Bronchial epithelial cell (primary cell): ENCODE data around the gene P4HA1. TPM values are rescaled to one million over a fixed set of nuclear protein-coding genes. Genes with fewer than 3 reads are reported as not detected.

Experiments used
- DNase-seq: peaks from one replicate; pipeline ENCODE4 v3.0.0-alpha.2; 2010; ENCODE audit warnings: low read depth
- FAIRE-seq: peaks from 2 replicates; lab custom pipeline; 2011; peaks lifted over from hg19 to GRCh38; lab: Jason Lieb, UNC
- H3K27me3 ChIP-seq: 2 replicates; pipeline ENCODE4 v1.5.1; 2011; ENCODE audit warnings: low read length; ENCODE audit not compliant: control insufficient read depth, insufficient read depth
- H3K36me3 ChIP-seq: 2 replicates; pipeline ENCODE4 v1.5.1; 2011; ENCODE audit warnings: low read length; ENCODE audit not compliant: control insufficient read depth, insufficient read depth
- H3K4me3 ChIP-seq: 2 replicates; pipeline ENCODE4 v1.5.1; 2011; ENCODE audit warnings: mild to moderate bottlenecking, low read depth, low read length, control low read depth
- total RNA-seq: library from RNA; depleted of rRNA; stranded (reverse); fragments of >200 nt; gene quantifications from 2 replicates; pipeline ENCODE4 v1.2.1, GENCODE V29; 2014
- TF ChIP-seq, protein P1 (sequence below): IDR thresholded peaks from 2 replicates; pipeline ENCODE4 v1.5.1; 2011; ENCODE audit warnings: mild to moderate bottlenecking, moderate library complexity, low read length, control low read depth, inconsistent platforms; ENCODE audit not compliant: insufficient read depth, severe bottlenecking

Gene P4HA1
- total RNA-seq, 1 donor from 2014 or later: 173 TPM

DNA sequence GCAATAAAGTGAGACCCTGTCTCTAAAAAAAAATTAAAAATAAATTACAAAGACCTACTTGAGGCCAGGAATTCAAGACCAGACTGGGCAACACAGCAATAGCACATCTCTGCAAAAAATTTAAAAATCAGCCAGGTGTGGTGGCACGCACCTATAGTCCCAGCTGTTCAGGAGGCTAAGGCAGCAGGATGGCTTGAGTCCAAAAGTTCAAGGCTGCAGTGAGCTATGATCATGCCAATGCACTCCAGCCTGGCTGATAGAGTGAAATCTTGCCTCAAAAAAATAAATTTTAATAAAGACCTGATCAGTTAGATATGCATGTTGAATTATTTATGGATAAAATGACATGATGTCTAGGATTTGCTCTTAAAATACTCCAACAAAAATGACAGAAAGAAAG lies 34.9 kb downstream of the P4HA1 start:
- Histone ChIP-seq H3K27me3 (no peaks in the 10 kb centered on the region), H3K36me3 (peaks cover 1% of the 10 kb centered on the region), H3K4me3 (no peak overlapping the region)
- FAIRE-seq: no peak
- DNase-seq: no peak
- TF ChIP-seq, protein P1, sequence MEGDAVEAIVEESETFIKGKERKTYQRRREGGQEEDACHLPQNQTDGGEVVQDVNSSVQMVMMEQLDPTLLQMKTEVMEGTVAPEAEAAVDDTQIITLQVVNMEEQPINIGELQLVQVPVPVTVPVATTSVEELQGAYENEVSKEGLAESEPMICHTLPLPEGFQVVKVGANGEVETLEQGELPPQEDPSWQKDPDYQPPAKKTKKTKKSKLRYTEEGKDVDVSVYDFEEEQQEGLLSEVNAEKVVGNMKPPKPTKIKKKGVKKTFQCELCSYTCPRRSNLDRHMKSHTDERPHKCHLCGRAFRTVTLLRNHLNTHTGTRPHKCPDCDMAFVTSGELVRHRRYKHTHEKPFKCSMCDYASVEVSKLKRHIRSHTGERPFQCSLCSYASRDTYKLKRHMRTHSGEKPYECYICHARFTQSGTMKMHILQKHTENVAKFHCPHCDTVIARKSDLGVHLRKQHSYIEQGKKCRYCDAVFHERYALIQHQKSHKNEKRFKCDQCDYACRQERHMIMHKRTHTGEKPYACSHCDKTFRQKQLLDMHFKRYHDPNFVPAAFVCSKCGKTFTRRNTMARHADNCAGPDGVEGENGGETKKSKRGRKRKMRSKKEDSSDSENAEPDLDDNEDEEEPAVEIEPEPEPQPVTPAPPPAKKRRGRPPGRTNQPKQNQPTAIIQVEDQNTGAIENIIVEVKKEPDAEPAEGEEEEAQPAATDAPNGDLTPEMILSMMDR: no peak

DNA sequence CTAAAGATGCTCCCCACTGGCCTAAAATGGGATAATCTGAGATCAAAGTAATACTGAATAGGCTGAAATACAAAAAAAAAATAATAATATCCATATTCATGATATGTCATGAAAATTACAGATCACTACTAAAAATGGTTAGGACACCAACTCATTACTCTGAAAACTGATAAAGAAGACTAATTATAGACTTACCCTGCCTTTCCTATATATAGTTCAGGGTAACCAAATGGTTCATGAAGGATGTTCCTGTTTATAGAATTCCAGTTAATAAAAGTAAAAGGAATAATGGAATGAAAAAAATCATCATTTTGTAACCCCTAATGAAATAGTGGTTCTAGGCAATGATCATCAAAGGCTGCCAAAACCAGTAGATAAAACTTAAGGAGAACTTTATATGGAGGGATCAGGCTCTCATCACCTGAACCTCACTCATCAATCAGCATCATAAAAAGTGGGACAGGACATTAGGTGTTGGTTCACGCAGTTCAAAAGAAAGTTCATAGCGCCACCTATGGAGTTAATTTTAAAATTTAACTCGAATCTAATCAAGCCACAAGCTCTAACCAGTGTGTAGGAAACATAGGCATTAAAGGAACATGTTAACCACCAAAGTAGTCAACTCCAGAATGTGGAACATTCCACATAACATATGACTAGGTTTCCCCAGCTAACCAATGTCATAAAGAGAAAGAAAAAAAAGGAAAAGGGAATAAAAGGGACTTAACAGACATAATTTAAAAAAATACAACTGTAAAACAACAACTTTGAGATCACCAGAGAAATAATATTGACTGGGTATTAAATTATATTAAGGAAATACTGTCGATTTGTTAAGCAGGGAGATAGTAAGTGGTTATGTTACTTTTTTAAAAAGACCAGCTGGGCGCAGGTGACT lies 35.7 kb downstream of the P4HA1 start:
- Histone ChIP-seq H3K27me3 (no peaks in the 10 kb centered on the region), H3K36me3 (peaks cover 1% of the 10 kb centered on the region), H3K4me3 (no peak overlapping the region)
- TF ChIP-seq, protein P1: peak; percentile 36
- FAIRE-seq: no peak
- peak; percentile 61 for DNase-seq

DNA sequence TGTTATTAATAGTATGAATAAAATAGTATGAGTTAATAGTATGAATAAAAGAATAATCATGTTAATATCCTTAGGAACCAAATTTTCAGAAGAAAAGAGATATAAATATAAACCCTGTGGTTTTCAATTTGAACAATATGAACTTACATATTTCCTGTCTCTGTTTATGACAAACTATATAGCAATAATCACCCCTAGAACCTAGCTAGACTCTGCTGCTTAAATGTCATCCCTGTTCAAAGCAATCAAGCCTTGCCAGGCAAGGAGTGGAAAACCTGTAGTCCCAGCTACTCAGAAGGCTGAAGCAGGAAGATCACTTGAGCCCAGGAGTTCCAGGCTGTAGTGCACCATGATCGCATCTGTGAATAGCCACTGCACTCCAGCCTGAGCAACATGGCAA lies 36.5 kb downstream of the P4HA1 start:
- DNase-seq (no peak), FAIRE-seq (no peak)
- Histone ChIP-seq H3K36me3 (peaks cover 1% of the 10 kb centered on the region), H3K4me3 (no peak overlapping the region), H3K27me3 (no peaks in the 10 kb centered on the region)
- TF ChIP-seq, protein P1: no peak

DNA sequence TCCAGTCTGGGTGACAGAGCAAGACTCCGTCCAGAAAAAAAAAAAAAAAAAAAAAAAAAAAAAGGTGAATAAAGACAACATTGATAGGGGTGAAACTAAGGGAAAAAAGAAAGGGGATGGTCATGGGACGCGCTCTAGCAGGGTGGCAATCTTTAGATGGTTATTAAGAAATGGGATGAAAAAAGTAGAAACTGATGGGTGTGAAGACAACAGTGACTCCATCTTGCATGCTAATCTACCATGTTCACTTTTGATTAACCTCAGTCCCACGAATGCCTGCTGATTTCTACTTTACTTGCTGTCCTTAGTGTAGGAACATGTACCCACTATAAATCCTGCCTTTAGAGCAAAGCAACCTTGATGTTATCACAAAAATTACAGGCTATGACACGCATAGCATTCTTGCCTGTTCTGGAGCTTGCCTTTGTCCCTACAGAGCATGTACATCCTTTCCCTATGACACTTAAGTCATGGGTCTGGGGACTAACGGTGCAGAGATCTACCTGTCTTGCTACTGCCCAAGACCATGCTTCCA lies 38.5 kb downstream of the P4HA1 start:
- Histone ChIP-seq H3K36me3 (no peaks in the 10 kb centered on the region), H3K4me3 (no peak overlapping the region), H3K27me3 (no peaks in the 10 kb centered on the region)
- FAIRE-seq: no peak
- no peak for DNase-seq
- TF ChIP-seq, protein P1: no peak

DNA sequence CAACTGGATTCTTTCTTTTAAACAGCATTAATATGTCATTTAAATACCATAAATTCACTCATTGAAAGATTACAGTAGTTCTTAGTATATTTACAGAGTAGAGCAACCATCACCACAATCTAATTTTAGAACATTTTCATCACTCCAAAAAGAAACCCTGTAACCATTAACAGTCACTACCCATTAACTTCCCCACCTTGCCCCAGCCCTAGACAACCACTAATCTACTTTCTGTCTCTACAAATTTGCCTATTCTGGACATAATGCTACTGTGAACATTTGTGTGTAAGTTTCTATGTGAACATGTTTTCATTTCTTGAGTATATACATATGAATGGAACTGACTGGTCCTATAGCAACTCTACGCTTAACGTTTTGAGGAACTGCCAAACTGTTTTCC lies 42.4 kb downstream of the P4HA1 start:
- DNase-seq (no peak), FAIRE-seq (no peak)
- Histone ChIP-seq H3K36me3 (no peaks in the 10 kb centered on the region), H3K4me3 (no peak overlapping the region), H3K27me3 (no peaks in the 10 kb centered on the region)
- TF ChIP-seq, protein P1: no peak
